ENCODE measurements around the gene DNAJC9. TPM values are rescaled to one million over a fixed set of nuclear protein-coding genes. Genes with fewer than 3 reads are reported as not detected.

DNAJC9 gene
- total RNA-seq, 2 experiments from 2014 or later = 63.0 to 83.3 TPM

DNA sequence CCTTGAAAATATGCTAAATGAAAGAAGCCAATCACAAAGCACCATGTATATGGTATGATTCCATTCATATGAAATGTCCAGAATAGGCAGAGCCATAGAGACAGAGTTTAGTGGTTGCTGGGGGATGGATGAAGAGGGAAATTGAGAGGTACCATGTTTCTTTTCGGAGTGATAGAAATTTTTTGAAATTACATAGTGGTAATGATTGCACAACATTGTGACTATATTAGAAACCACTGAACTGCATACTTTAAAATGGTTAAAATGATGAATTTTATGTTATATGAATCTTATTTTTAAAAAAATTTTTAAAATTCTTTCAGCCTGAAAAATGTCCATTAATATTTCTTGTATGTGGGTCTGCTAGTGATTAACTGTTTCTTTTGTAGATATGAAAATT lies 26.1 kb downstream of the DNAJC9 start:
- Histone ChIP-seq H3K36me3 (ENCODE audit: insufficient read depth, low read length) (peaks cover 13% of the 10 kb centered on the region), H3K4me2 (ENCODE audit: low read length) (no peak overlapping the region), H3K4me3 (ENCODE audit: low read depth, low read length, poor library complexity, severe bottlenecking) (no peak overlapping the region), H3K9me3 (ENCODE audit: low read length) (no peaks in the 10 kb centered on the region), H3K9me2 (ENCODE audit: insufficient read depth, low read length) (no peaks in the 10 kb centered on the region), H3K27ac (ENCODE audit: low read depth, low read length, poor library complexity, severe bottlenecking) (no peak overlapping the region), H2AFZ (ENCODE audit: low read length) (no peak overlapping the region), H4K20me1 (ENCODE audit: insufficient read depth, low read length) (no peaks in the 10 kb centered on the region), H3K4me1 (ENCODE audit: insufficient read depth, low read length, poor library complexity, severe bottlenecking) (no peaks in the 10 kb centered on the region), H3K79me2 (ENCODE audit: insufficient read depth, low read depth, low read length) (no peaks in the 10 kb centered on the region)
- no TSS peak for BruUV-seq (replicated peaks)
- no peak for DNase-seq (ENCODE audit: low spot score)
- TF ChIP-seq EZH2phosphoT487 (IDR thresholded peaks at IDR 0.05; ENCODE audit: borderline replicate concordance, low read depth, low read length) = no peak
- TF ChIP-seq, protein P1, sequence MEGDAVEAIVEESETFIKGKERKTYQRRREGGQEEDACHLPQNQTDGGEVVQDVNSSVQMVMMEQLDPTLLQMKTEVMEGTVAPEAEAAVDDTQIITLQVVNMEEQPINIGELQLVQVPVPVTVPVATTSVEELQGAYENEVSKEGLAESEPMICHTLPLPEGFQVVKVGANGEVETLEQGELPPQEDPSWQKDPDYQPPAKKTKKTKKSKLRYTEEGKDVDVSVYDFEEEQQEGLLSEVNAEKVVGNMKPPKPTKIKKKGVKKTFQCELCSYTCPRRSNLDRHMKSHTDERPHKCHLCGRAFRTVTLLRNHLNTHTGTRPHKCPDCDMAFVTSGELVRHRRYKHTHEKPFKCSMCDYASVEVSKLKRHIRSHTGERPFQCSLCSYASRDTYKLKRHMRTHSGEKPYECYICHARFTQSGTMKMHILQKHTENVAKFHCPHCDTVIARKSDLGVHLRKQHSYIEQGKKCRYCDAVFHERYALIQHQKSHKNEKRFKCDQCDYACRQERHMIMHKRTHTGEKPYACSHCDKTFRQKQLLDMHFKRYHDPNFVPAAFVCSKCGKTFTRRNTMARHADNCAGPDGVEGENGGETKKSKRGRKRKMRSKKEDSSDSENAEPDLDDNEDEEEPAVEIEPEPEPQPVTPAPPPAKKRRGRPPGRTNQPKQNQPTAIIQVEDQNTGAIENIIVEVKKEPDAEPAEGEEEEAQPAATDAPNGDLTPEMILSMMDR (conservative IDR thresholded peaks at IDR 0.05; ENCODE audit: low read length) = no peak
- POLR2A ChIA-PET = no interaction called here
- CTCF ChIA-PET (ENCODE audit: unreplicated experiment) = no interaction called here
- intact Hi-C loops (cut with micrococcal nuclease; ENCODE audit: unreplicated experiment) = no loop called here

DNA sequence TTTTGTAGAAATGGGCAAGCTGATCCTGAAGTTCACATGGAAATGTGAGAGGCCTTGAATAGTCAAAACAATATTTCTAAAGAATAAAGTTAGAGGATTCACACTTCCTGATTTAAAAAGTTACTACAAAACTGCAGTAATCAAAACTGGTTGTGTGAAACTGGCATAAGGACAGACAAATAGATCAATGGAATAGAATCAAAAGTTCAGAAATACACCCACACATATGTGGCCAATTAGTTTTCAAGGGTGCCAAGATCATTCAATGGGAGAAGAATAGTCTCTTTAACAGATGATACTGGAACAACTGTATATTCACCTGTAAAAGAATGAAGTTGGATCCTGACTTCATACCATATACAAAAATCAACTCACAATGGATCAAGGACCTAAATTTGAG lies 27.7 kb downstream of the DNAJC9 start:
- no peak for DNase-seq (ENCODE audit: low spot score)
- intact Hi-C loops (cut with micrococcal nuclease; ENCODE audit: unreplicated experiment) = no loop called here
- H3K4me1 ChIP-seq (ENCODE audit: insufficient read depth, low read length, poor library complexity, severe bottlenecking) = no peaks in the 10 kb centered on the region
- ChIA-PET CTCF (ENCODE audit: unreplicated experiment) (no interaction called here), POLR2A (interaction anchor here (0.5 kb wide), 1 partner anchor 31 kb away, joined by 3 read pairs; no protein-coding TSS in a partner anchor)
- no peak overlapping the region for H3K4me3 ChIP-seq (ENCODE audit: low read depth, low read length, poor library complexity, severe bottlenecking)
- H3K36me3 ChIP-seq (ENCODE audit: insufficient read depth, low read length) = peaks cover 13% of the 10 kb centered on the region
- no peaks in the 10 kb centered on the region for H4K20me1 ChIP-seq (ENCODE audit: insufficient read depth, low read length)
- H3K4me2 ChIP-seq (ENCODE audit: low read length) = no peak overlapping the region
- no peaks in the 10 kb centered on the region for H3K79me2 ChIP-seq (ENCODE audit: insufficient read depth, low read depth, low read length)
- H3K27ac ChIP-seq (ENCODE audit: low read depth, low read length, poor library complexity, severe bottlenecking) = no peak overlapping the region
- no peak overlapping the region for H2AFZ ChIP-seq (ENCODE audit: low read length)
- no peaks in the 10 kb centered on the region for H3K9me2 ChIP-seq (ENCODE audit: insufficient read depth, low read length)
- no TSS peak for BruUV-seq (replicated peaks)
- no peaks in the 10 kb centered on the region for H3K9me3 ChIP-seq (ENCODE audit: low read length)
- TF ChIP-seq, protein P1 (conservative IDR thresholded peaks at IDR 0.05; ENCODE audit: low read length) = no peak
- TF ChIP-seq EZH2phosphoT487 (IDR thresholded peaks at IDR 0.05; ENCODE audit: borderline replicate concordance, low read depth, low read length) = no peak

DNA sequence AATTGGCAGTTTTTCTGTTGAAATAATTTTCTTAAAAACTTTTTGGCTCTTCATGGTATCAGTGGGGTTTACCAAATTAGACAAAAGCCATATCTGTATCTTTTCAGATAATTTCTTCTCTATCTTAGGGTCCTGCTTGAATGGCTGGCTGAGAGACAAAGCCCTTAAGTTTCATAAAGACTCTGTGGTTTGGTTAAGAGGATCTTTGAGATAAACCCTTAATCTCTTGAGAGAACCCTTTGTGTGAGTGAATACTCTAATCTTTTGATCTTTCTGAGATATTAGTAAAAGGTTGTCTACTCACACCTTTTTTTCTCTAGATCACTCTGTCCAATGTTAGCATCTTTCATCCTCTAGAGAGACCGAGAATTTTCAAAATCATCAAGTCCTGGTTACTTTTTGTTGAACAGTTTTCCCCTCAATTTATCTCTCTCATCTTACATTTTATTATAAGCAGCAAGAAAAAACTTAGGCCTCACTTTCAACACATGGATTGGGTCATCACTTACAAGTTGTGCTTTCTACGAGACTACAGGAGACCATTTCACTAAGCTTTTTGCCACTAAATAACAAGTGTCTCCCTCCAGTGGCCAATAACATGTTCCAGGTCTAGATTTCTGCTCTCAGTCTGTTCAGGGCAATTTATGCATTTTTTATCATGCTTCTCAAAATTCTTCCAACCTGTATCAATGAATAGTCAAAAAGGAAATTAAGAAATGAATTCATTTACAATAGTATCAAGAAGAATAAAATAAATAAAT lies 28.4 kb downstream of the DNAJC9 start:
- Histone ChIP-seq H4K20me1 (ENCODE audit: insufficient read depth, low read length) (no peaks in the 10 kb centered on the region), H3K9me3 (ENCODE audit: low read length) (no peaks in the 10 kb centered on the region), H3K27ac (ENCODE audit: low read depth, low read length, poor library complexity, severe bottlenecking) (no peak overlapping the region), H3K36me3 (ENCODE audit: insufficient read depth, low read length) (peaks cover 13% of the 10 kb centered on the region), H3K4me2 (ENCODE audit: low read length) (no peak overlapping the region), H3K4me1 (ENCODE audit: insufficient read depth, low read length, poor library complexity, severe bottlenecking) (no peaks in the 10 kb centered on the region), H3K79me2 (ENCODE audit: insufficient read depth, low read depth, low read length) (no peaks in the 10 kb centered on the region), H2AFZ (ENCODE audit: low read length) (no peak overlapping the region), H3K9me2 (ENCODE audit: insufficient read depth, low read length) (no peaks in the 10 kb centered on the region), H3K4me3 (ENCODE audit: low read depth, low read length, poor library complexity, severe bottlenecking) (no peak overlapping the region)
- CTCF ChIA-PET (ENCODE audit: unreplicated experiment) = no interaction called here
- TF ChIP-seq, protein P1 (conservative IDR thresholded peaks at IDR 0.05; ENCODE audit: low read length) = peak; percentile 82
- TF ChIP-seq EZH2phosphoT487 (IDR thresholded peaks at IDR 0.05; ENCODE audit: borderline replicate concordance, low read depth, low read length) = no peak
- POLR2A ChIA-PET = interaction anchor here (0.5 kb wide), 2 partner anchors 30 to 189 kb away, joined by 3 read pairs; no protein-coding TSS in a partner anchor
- DNase-seq (ENCODE audit: low spot score) = peak; percentile 42
- intact Hi-C loops (cut with micrococcal nuclease; ENCODE audit: unreplicated experiment) = no loop called here
- no TSS peak for BruUV-seq (replicated peaks)

All from OCI-LY7 (cell line).